B cell (primary cell): ENCODE results near the gene ALG2. TPM values are rescaled to one million over a fixed set of nuclear protein-coding genes. Genes with fewer than 3 reads are reported as not detected.

Experiments used
- ATAC-seq: fragments of 200-7000 bp; cut with Tn5 transposase; one replicate; pipeline ENCODE4 v1.10.0; 2021; ENCODE audit warnings: low read depth, mild to moderate bottlenecking, moderate number of reproducible peaks, moderate library complexity
- CTCF ChIA-PET: fragments of 350-600 bp; sonication (Branson Sonifier 250); formaldehyde crosslinking; loops from one replicate; lab custom pipeline; 2021; ENCODE audit warnings: antibody characterized with exemption, inconsistent platforms; lab: Charles Lee
- POLR2A ChIA-PET: fragments of 350-600 bp; sonication (Branson Sonifier 250); formaldehyde crosslinking; loops from one replicate; lab custom pipeline; 2021; ENCODE audit warnings: antibody characterized with exemption; lab: Charles Lee
- DNase-seq: peaks from one replicate; pipeline ENCODE4 v3.0.0; 2013
- H2AFZ ChIP-seq: 2 replicates; pipeline ENCODE4 v1.6.1; 2012; ENCODE audit warnings: mild to moderate bottlenecking, low read depth, low read length; ENCODE audit not compliant: insufficient read depth, poor library complexity, severe bottlenecking
- H3K27ac ChIP-seq, 2 donors: 1 replicate in 1 of 2; 2 replicates in 1 of 2; pipeline ENCODE4 v1.5.1; 2012 to 2013; ENCODE audit warnings: low read length in 2 of 2, mild to moderate bottlenecking in 2 of 2, moderate library complexity in 1 of 2
- H3K27me3 ChIP-seq, 4 experiments: fragments of 200-600 bp in 1 of 4; sonication (generic) in 1 of 4; replicated peaks in 1 of 4; 1 replicate in 2 of 4; 2 replicates in 2 of 4; pipeline versions ENCODE4 v1.6.1 to v1.7.0; 2013 to 2016; ENCODE audit warnings: low read length in 3 of 4, mild to moderate bottlenecking in 2 of 4, mixed read lengths in 1 of 4, moderate library complexity in 1 of 4; ENCODE audit not compliant: insufficient read depth in 4 of 4, control insufficient read depth in 3 of 4; ENCODE audit errors: control extremely low read depth in 1 of 4
- H3K36me3 ChIP-seq, 2 experiments: replicated peaks in 1 of 2; 1 replicate in 1 of 2; 2 replicates in 1 of 2; pipeline versions ENCODE4 v1.6.1 to v1.7.1; 2013; ENCODE audit warnings: low read length in 1 of 2; ENCODE audit not compliant: insufficient read depth in 2 of 2, control insufficient read depth in 1 of 2; ENCODE audit errors: control extremely low read depth in 1 of 2, extremely low read depth in 1 of 2
- H3K4me1 ChIP-seq, 2 donors: fragments of 200-600 bp in 1 of 2; sonication (generic) in 1 of 2; 1 replicate in 1 of 2; 2 replicates in 1 of 2; pipeline versions ENCODE4 v1.5.1 to v1.6.1; 2013 to 2017; ENCODE audit warnings: low read length in 2 of 2; ENCODE audit not compliant: control insufficient read depth in 2 of 2, insufficient read depth in 2 of 2
- H3K4me2 ChIP-seq: replicated peaks from 2 replicates; pipeline ENCODE3; 2012; ENCODE audit warnings: mild to moderate bottlenecking, low read depth, low read length; ENCODE audit not compliant: poor library complexity, severe bottlenecking
- H3K4me3 ChIP-seq, 5 experiments: fragments of 200-600 bp in 1 of 5; sonication (generic) in 1 of 5; 1 replicate in 3 of 5; 2 replicates in 2 of 5; pipeline versions ENCODE4 v1.5.1 to v1.7.0; 2011 to 2016; ENCODE audit warnings: low read length in 4 of 5, mild to moderate bottlenecking in 4 of 5, low read depth in 2 of 5, control low read depth in 1 of 5, moderate library complexity in 1 of 5; ENCODE audit not compliant: insufficient read depth in 1 of 5; ENCODE audit errors: control extremely low read depth in 1 of 5, extremely low read depth in 1 of 5
- H3K79me2 ChIP-seq: fragments of 200-600 bp; sonication (generic); one replicate; pipeline ENCODE4 v1.6.0; 2016; ENCODE audit warnings: low read length; ENCODE audit not compliant: control insufficient read depth, insufficient read depth
- H3K9ac ChIP-seq: fragments of 200-600 bp; sonication (generic); 2 replicates; pipeline ENCODE4 v1.6.1; 2017; ENCODE audit warnings: mild to moderate bottlenecking, low read length, moderate library complexity
- H3K9me3 ChIP-seq, 3 donors: one replicate each; pipeline versions ENCODE4 v1.6.1 to v1.7.1; 2013; ENCODE audit warnings: low read length in 2 of 3; ENCODE audit not compliant: control insufficient read depth in 2 of 3, insufficient read depth in 1 of 3; ENCODE audit errors: control extremely low read depth in 1 of 3
- H4K20me1 ChIP-seq: 2 replicates; pipeline ENCODE4 v1.6.0; 2012; ENCODE audit warnings: mild to moderate bottlenecking, low read length; ENCODE audit not compliant: insufficient read depth, control insufficient read depth, poor library complexity, severe bottlenecking
- H3K27ac Mint-ChIP-seq: one replicate; pipeline ENCODE4 v1.8.0; 2021; ENCODE audit warnings: mixed read lengths
- H3K27me3 Mint-ChIP-seq: one replicate; pipeline ENCODE4 v1.8.0; 2021; ENCODE audit warnings: mixed read lengths
- H3K4me1 Mint-ChIP-seq: one replicate; pipeline ENCODE4 v1.8.0; 2021; ENCODE audit warnings: mixed read lengths
- H3K4me3 Mint-ChIP-seq: one replicate; pipeline ENCODE4 v1.8.0; 2021; ENCODE audit warnings: mixed read lengths
- H3K9me3 Mint-ChIP-seq: one replicate; pipeline ENCODE4 v1.8.0; 2022; ENCODE audit warnings: mixed read lengths; ENCODE audit not compliant: insufficient read depth
- CTCF ChIP-seq: fragments of 200-600 bp; IDR thresholded peaks from one replicate; pipeline ENCODE4 v1.8.0; 2022; ENCODE audit warnings: antibody characterized with exemption, mild to moderate bottlenecking
- EZH2 ChIP-seq: IDR thresholded peaks from 2 replicates; pipeline ENCODE4 v1.6.1; 2012; ENCODE audit warnings: borderline replicate concordance, low read depth, mild to moderate bottlenecking, moderate library complexity, low read length; ENCODE audit not compliant: insufficient read depth, poor library complexity, severe bottlenecking
- WGBS: methylation state at CpG from one replicate; pipeline ENCODE4 v1.1.5; 2013; ENCODE audit warnings: missing lambda C conversion rate; ENCODE audit not compliant: insufficient coverage; 5-methylcytosine and 5-hydroxymethylcytosine counted together
- intact Hi-C: fragments of 100-400 bp; cut with micrococcal nuclease; formaldehyde crosslinking; loops from one replicate; pipeline ENCODE4 v1.10.0; 2022
- polyA plus RNA-seq: library from polyadenylated mRNA; depleted of rRNA; stranded (reverse); fragments of >200 nt; gene quantifications from 2 replicates; pipeline ENCODE4 v1.2.3, GENCODE V29; 2012
- total RNA-seq, 2 donors: library from RNA; stranded (reverse); fragments of 120-200 nt in 1 of 2; gene quantifications; 1 replicate in 1 of 2; 2 replicates in 1 of 2; pipeline versions ENCODE4 v1.2.3 to v1.2.4, GENCODE V29; 2013 to 2022

ALG2 gene
- total and polyA plus RNA-seq, 2 donors (not counting 1 experiment from before 2014, with no cell fraction given): 14.3 to 46.3 TPM

DNA sequence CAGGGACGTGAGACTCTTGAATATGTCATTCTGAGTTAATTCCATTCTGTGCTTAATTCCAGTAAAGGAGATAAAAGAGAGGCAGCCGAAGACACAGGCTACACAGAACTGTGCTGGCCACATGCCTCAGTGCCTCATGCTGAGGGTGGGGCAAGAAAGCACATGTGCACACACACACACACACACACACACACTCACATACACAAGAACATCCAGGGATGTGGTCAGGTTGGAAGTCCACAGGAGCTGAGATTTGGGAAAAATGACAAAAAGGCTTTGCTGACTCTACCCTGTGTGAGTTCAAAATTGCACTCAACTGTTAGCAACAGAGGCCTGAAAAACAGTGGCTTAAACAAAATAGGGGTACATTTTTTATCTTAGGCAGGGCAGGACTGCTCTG is 40.5 kb downstream of the ALG2 start:
- H3K27ac Mint-ChIP-seq: peak overlapping the region; percentile 85
- no peaks in the 10 kb centered on the region for H3K9me3 Mint-ChIP-seq
- H3K4me2 ChIP-seq: peak overlapping the region; percentile 48
- H3K36me3 ChIP-seq: no peaks in the 10 kb centered on the region
- POLR2A ChIA-PET: interaction anchor here (1.0 kb wide), 3 partner anchors 17 to 639 kb away, joined by 3 read pairs; no protein-coding TSS in a partner anchor
- DNase-seq (no peak), ATAC-seq (no peak)
- H3K9ac ChIP-seq: no peak overlapping the region
- peak overlapping the region; percentile 58 for H3K4me3 Mint-ChIP-seq
- intact Hi-C loops: loop anchor here (5.0 to 10.0 kb wide), 3 partner anchors 334 to 904 kb away; no protein-coding TSS in a partner anchor
- no peaks in the 10 kb centered on the region for H3K27me3 Mint-ChIP-seq
- no peaks in the 10 kb centered on the region for H3K27me3 ChIP-seq
- H2AFZ ChIP-seq: peak overlapping the region; percentile 48
- H3K4me1 Mint-ChIP-seq: peaks cover 89% of the 10 kb centered on the region
- 100% methylated on average over 1 of the region's 2 CpGs for WGBS
- H3K4me1 ChIP-seq: peaks cover 28 to 52% of the 10 kb centered on the region in 2 donors
- H3K27ac ChIP-seq: peak overlapping the region in 1 of 2 donors; percentile 5
- H3K4me3 ChIP-seq: no peak overlapping the region
- TF ChIP-seq CTCF (no peak), EZH2 (no peak)
- H3K79me2 ChIP-seq: no peaks in the 10 kb centered on the region
- no peaks in the 10 kb centered on the region for H4K20me1 ChIP-seq
- H3K9me3 ChIP-seq: no peaks in the 10 kb centered on the region
- CTCF ChIA-PET: interaction anchor here (0.5 to 11.1 kb wide), 11 partner anchors 8 to 1141 kb away, joined by 3 to 185 read pairs (median 5); partner anchors contain the start of genes ALG2, NR4A3 and SEC61B

GRCh38 chr9:99180662-99181061 is 41.1 kb downstream of the ALG2 start:
- ChIA-PET POLR2A (no interaction called here), CTCF (interaction anchor here (1.5 to 11.1 kb wide), 2 partner anchors 16 to 78 kb away, joined by 4 to 185 read pairs; no protein-coding TSS in a partner anchor)
- no peaks in the 10 kb centered on the region for H4K20me1 ChIP-seq
- no peaks in the 10 kb centered on the region for H3K9me3 ChIP-seq
- H3K4me2 ChIP-seq: no peak overlapping the region
- no peak for TF ChIP-seq CTCF
- no peak for TF ChIP-seq EZH2
- 94% methylated on average over 6 of the region's 9 CpGs for WGBS
- peaks cover 28 to 47% of the 10 kb centered on the region in 2 donors for H3K4me1 ChIP-seq
- DNase-seq (no peak), ATAC-seq (no peak)
- H3K36me3 ChIP-seq: no peaks in the 10 kb centered on the region
- no peaks in the 10 kb centered on the region for H3K27me3 ChIP-seq
- H3K27ac Mint-ChIP-seq: peak overlapping the region; percentile 85
- no peak overlapping the region for H3K27ac ChIP-seq
- no peaks in the 10 kb centered on the region for H3K9me3 Mint-ChIP-seq
- no peak overlapping the region for H3K9ac ChIP-seq
- H2AFZ ChIP-seq: no peak overlapping the region
- peaks cover 84% of the 10 kb centered on the region for H3K4me1 Mint-ChIP-seq
- no peaks in the 10 kb centered on the region for H3K79me2 ChIP-seq
- H3K27me3 Mint-ChIP-seq: no peaks in the 10 kb centered on the region
- intact Hi-C loops: loop anchor here (5.0 to 10.0 kb wide), 3 partner anchors 334 to 904 kb away; no protein-coding TSS in a partner anchor
- no peak overlapping the region for H3K4me3 Mint-ChIP-seq
- H3K4me3 ChIP-seq: no peak overlapping the region
